Mesenchymal stem cell (in vitro differentiated cells and primary cell): ENCODE measurements around the gene ADD3.

Source experiments
- DNase-seq: peaks from one replicate; pipeline ENCODE4 v3.0.0-alpha.2; 2013
- H2AFZ ChIP-seq: one replicate; pipeline ENCODE4 v1.6.1; 2013; ENCODE audit warnings: low read depth, mild to moderate bottlenecking, control low read depth, inconsistent platforms, low read length, moderate library complexity
- H2AK5ac ChIP-seq: 2 replicates; pipeline ENCODE4 v1.6.1; 2013; ENCODE audit warnings: low read length, moderate library complexity, mild to moderate bottlenecking, inconsistent platforms; ENCODE audit not compliant: severe bottlenecking
- H2BK120ac ChIP-seq: one replicate; pipeline ENCODE4 v1.6.1; 2013; ENCODE audit warnings: low read depth, mild to moderate bottlenecking, inconsistent platforms, low read length, moderate library complexity
- H2BK12ac ChIP-seq, 2 experiments: one replicate each; pipeline ENCODE4 v1.6.1; 2013; ENCODE audit warnings: inconsistent platforms in 2 of 2, low read length in 2 of 2, mild to moderate bottlenecking in 2 of 2, moderate library complexity in 2 of 2, control low read depth in 1 of 2
- H2BK15ac ChIP-seq: one replicate; pipeline ENCODE4 v1.6.1; 2013; ENCODE audit warnings: mild to moderate bottlenecking, low read depth, inconsistent platforms; ENCODE audit not compliant: poor library complexity, severe bottlenecking
- H2BK5ac ChIP-seq: 2 replicates; pipeline ENCODE4 v1.6.1; 2013; ENCODE audit warnings: low read depth, mild to moderate bottlenecking, low read length, control low read depth, inconsistent platforms; ENCODE audit not compliant: poor library complexity, severe bottlenecking
- H3K14ac ChIP-seq, 2 experiments: one replicate each; pipeline ENCODE4 v1.6.1; 2013; ENCODE audit warnings: inconsistent platforms in 2 of 2, low read length in 2 of 2, control low read depth in 1 of 2, mild to moderate bottlenecking in 1 of 2, moderate library complexity in 1 of 2
- H3K18ac ChIP-seq, 2 experiments: one replicate each; pipeline ENCODE4 v1.6.1; 2013; ENCODE audit warnings: inconsistent platforms in 2 of 2, low read length in 2 of 2, control low read depth in 1 of 2, low read depth in 1 of 2, mild to moderate bottlenecking in 1 of 2
- H3K23ac ChIP-seq, 2 experiments: one replicate each; pipeline ENCODE4 v1.6.1; 2013; ENCODE audit warnings: inconsistent platforms in 2 of 2, low read length in 2 of 2, mild to moderate bottlenecking in 2 of 2, moderate library complexity in 2 of 2, control low read depth in 1 of 2
- H3K27ac ChIP-seq: 2 replicates; pipeline ENCODE4 v1.5.1; 2013; ENCODE audit warnings: mild to moderate bottlenecking, moderate library complexity, low read length, control low read depth, inconsistent platforms; ENCODE audit not compliant: poor library complexity, severe bottlenecking
- H3K27me3 ChIP-seq, 2 experiments: 2 replicates each; pipeline versions ENCODE4 v1.6.1 to v1.7.0; 2013; ENCODE audit warnings: low read length in 2 of 2, mild to moderate bottlenecking in 2 of 2, moderate library complexity in 2 of 2, control low read depth in 1 of 2, inconsistent platforms in 1 of 2; ENCODE audit not compliant: control insufficient read depth in 1 of 2, insufficient read depth in 1 of 2
- H3K36me3 ChIP-seq, 2 experiments: 2 replicates each; pipeline versions ENCODE4 v1.6.1 to v1.7.0; 2013; ENCODE audit warnings: low read length in 2 of 2, control low read depth in 1 of 2, inconsistent platforms in 1 of 2, low read depth in 1 of 2, mild to moderate bottlenecking in 1 of 2; ENCODE audit not compliant: insufficient read depth in 2 of 2, control insufficient read depth in 1 of 2
- H3K4ac ChIP-seq, 2 experiments: one replicate each; pipeline ENCODE4 v1.6.1; 2013; ENCODE audit warnings: inconsistent platforms in 2 of 2, low read length in 2 of 2, mild to moderate bottlenecking in 2 of 2, moderate library complexity in 2 of 2, control low read depth in 1 of 2, low read depth in 1 of 2
- H3K4me1 ChIP-seq: 2 replicates; pipeline ENCODE4 v1.6.1; 2013; ENCODE audit warnings: low read depth, low read length, control low read depth; ENCODE audit not compliant: control insufficient read depth, insufficient read depth
- H3K4me2 ChIP-seq: 2 replicates; pipeline ENCODE4 v1.6.1; 2013; ENCODE audit warnings: low read length, mild to moderate bottlenecking, inconsistent platforms; ENCODE audit not compliant: poor library complexity, severe bottlenecking
- H3K4me3 ChIP-seq, 2 experiments: 2 replicates each; pipeline versions ENCODE4 v1.5.1 to v1.7.0; 2013; ENCODE audit warnings: low read length in 2 of 2, mild to moderate bottlenecking in 2 of 2, control low read depth in 1 of 2, low read depth in 1 of 2; ENCODE audit not compliant: insufficient read depth in 1 of 2
- H3K79me1 ChIP-seq: replicated peaks from 2 replicates; pipeline ENCODE4 v1.6.1; 2013; ENCODE audit warnings: mild to moderate bottlenecking, control low read depth, low read length, inconsistent platforms; ENCODE audit not compliant: poor library complexity, severe bottlenecking
- H3K9ac ChIP-seq: 2 replicates; pipeline ENCODE4 v1.7.0; 2013; ENCODE audit warnings: mild to moderate bottlenecking, low read length, moderate library complexity
- H3K9me3 ChIP-seq: 2 replicates; pipeline ENCODE4 v1.7.0; 2013; ENCODE audit warnings: mild to moderate bottlenecking, low read length; ENCODE audit not compliant: control insufficient read depth
- H4K8ac ChIP-seq: one replicate; pipeline ENCODE4 v1.6.1; 2013; ENCODE audit warnings: inconsistent platforms, mild to moderate bottlenecking, low read length, moderate library complexity
- H4K91ac ChIP-seq: one replicate; pipeline ENCODE4 v1.6.1; 2013; ENCODE audit warnings: mild to moderate bottlenecking, low read length, inconsistent platforms
- WGBS: methylation state at CpG from one replicate; pipeline ENCODE4 v1.1.7; 2013; ENCODE audit warnings: mixed read lengths; 5-methylcytosine and 5-hydroxymethylcytosine counted together

The ADD3 gene

GRCh38 chr10:110169586-110169985 lies 161.8 kb downstream of the ADD3 start:
- H3K36me3 ChIP-seq: no peaks in the 10 kb centered on the region
- H2BK120ac ChIP-seq: no peak overlapping the region
- H2AFZ ChIP-seq: no peak overlapping the region
- H3K4me2 ChIP-seq: no peak overlapping the region
- no peaks in the 10 kb centered on the region for H3K79me1 ChIP-seq
- no peak overlapping the region for H3K4me3 ChIP-seq
- no CpG with 5 or more reads among the region's 1 CpG for WGBS
- H3K14ac ChIP-seq: no peak overlapping the region
- no peaks in the 10 kb centered on the region for H3K4me1 ChIP-seq
- no peak for DNase-seq
- no peak overlapping the region for H3K9ac ChIP-seq
- no peak overlapping the region for H3K18ac ChIP-seq
- H4K8ac ChIP-seq: no peak overlapping the region
- no peak overlapping the region for H2BK5ac ChIP-seq
- H3K27ac ChIP-seq: no peak overlapping the region
- no peaks in the 10 kb centered on the region for H3K9me3 ChIP-seq
- H3K23ac ChIP-seq: no peak overlapping the region
- H2BK12ac ChIP-seq: no peak overlapping the region
- no peak overlapping the region for H3K4ac ChIP-seq
- no peak overlapping the region for H2BK15ac ChIP-seq
- no peak overlapping the region for H4K91ac ChIP-seq
- H3K27me3 ChIP-seq: peaks cover 60 to 63% of the 10 kb centered on the region in 2 experiments
- no peak overlapping the region for H2AK5ac ChIP-seq

GRCh38 chr10:110170142-110170971 lies 162.6 kb downstream of the ADD3 start:
- WGBS: 8% methylated on average over 9 of the region's 13 CpGs
- Histone ChIP-seq H2BK5ac (no peak overlapping the region), H3K14ac (no peak overlapping the region), H4K8ac (no peak overlapping the region), H2AK5ac (no peak overlapping the region), H3K9ac (no peak overlapping the region), H3K79me1 (no peaks in the 10 kb centered on the region), H2AFZ (no peak overlapping the region), H2BK15ac (no peak overlapping the region), H3K27ac (no peak overlapping the region), H3K4me1 (no peaks in the 10 kb centered on the region), H3K4me2 (no peak overlapping the region), H3K4me3 (no peak overlapping the region), H3K18ac (no peak overlapping the region), H3K23ac (no peak overlapping the region), H2BK120ac (no peak overlapping the region), H2BK12ac (no peak overlapping the region), H3K4ac (no peak overlapping the region), H4K91ac (no peak overlapping the region), H3K36me3 (no peaks in the 10 kb centered on the region), H3K27me3 (peaks cover 56 to 59% of the 10 kb centered on the region in 2 experiments), H3K9me3 (no peaks in the 10 kb centered on the region)
- no peak for DNase-seq

DNA sequence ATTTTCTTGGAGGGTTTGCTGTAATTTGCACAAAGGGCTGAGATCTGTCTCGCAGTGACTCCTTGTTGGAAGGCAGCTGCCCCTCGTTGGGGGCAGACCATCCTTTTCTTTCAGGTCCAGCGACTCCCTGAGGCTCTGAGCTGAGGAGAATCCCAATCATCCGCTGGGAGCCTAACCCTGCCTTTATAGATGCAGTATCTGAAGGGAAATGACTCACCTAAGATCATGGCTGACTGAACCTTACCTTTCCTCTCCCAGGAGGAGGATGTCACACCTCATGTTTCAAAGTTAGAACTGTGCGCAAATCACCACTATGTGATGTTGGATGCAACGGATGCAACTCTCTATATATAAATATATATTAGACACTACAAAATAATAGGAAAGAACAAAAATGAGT lies 163.2 kb downstream of the ADD3 start:
- Histone ChIP-seq H3K9ac (no peak overlapping the region), H2BK15ac (no peak overlapping the region), H3K23ac (no peak overlapping the region), H4K8ac (no peak overlapping the region), H2BK120ac (no peak overlapping the region), H3K27me3 (peaks cover 49 to 52% of the 10 kb centered on the region in 2 experiments), H2AK5ac (no peak overlapping the region), H3K18ac (no peak overlapping the region), H3K4me3 (no peak overlapping the region), H3K27ac (no peak overlapping the region), H3K4me2 (no peak overlapping the region), H2BK5ac (no peak overlapping the region), H3K36me3 (no peaks in the 10 kb centered on the region), H2AFZ (no peak overlapping the region), H2BK12ac (no peak overlapping the region), H3K4ac (no peak overlapping the region), H3K14ac (no peak overlapping the region), H4K91ac (no peak overlapping the region), H3K79me1 (no peaks in the 10 kb centered on the region), H3K4me1 (no peaks in the 10 kb centered on the region), H3K9me3 (no peaks in the 10 kb centered on the region)
- 5% methylated on average over 4 of the region's 6 CpGs for WGBS
- DNase-seq: no peak

- no peak overlapping the region for H3K18ac ChIP-seq
- no peak overlapping the region for H4K91ac ChIP-seq
- no peak overlapping the region for H3K4me3 ChIP-seq
- DNase-seq: no peak
- H2BK12ac ChIP-seq: no peak overlapping the region
- H3K79me1 ChIP-seq: no peaks in the 10 kb centered on the region
- H3K9ac ChIP-seq: no peak overlapping the region
- no peak overlapping the region for H2AFZ ChIP-seq
- H2BK15ac ChIP-seq: no peak overlapping the region
- no peak overlapping the region for H4K8ac ChIP-seq
- no peak overlapping the region for H2BK120ac ChIP-seq
- no peak overlapping the region for H3K14ac ChIP-seq
- no peak overlapping the region for H2BK5ac ChIP-seq
- no peaks in the 10 kb centered on the region for H3K9me3 ChIP-seq
- no peak overlapping the region for H3K27ac ChIP-seq
- no peak overlapping the region for H3K23ac ChIP-seq
- H2AK5ac ChIP-seq: no peak overlapping the region
- H3K4ac ChIP-seq: no peak overlapping the region
- H3K36me3 ChIP-seq: no peaks in the 10 kb centered on the region
- WGBS: 75% methylated on average over 4 of the region's 5 CpGs
- no peak overlapping the region for H3K4me2 ChIP-seq
- H3K27me3 ChIP-seq: peaks cover 42 to 45% of the 10 kb centered on the region in 2 experiments
- H3K4me1 ChIP-seq: no peaks in the 10 kb centered on the region
Measured at GRCh38 chr10:110172155-110172554, 164.4 kb downstream of the ADD3 start.
